Fibroblast of skin of right biceps (primary cell): Measurements from ENCODE around the gene CTAGE4.
"Not testable (repeated sequence)": the region's sequence is repeated elsewhere in the genome, so short reads cannot be mapped to it uniquely, and the experiment has no call there.

Source experiments
- DNase-seq: peaks from one replicate; pipeline ENCODE4 v3.0.0-alpha.2; 2013

Gene CTAGE4

GRCh38 chr7:144183166-144183565 is at the start of gene CTAGE4:
TSS of gene CTAGE4 (plus strand) at chr7:144183466. CDS start at chr7:144183504, 38 bp downstream.
- DNase-seq, result not testable (repeated sequence)

GRCh38 chr7:144134116-144134515 is 49.1 kb upstream of the CTAGE4 start:
- no peak for DNase-seq

- DNase-seq, result peak; percentile 2
These were observed 45.8 kb upstream of the CTAGE4 start for GRCh38 chr7:144137501-144137900.

GRCh38 chr7:144142187-144142586 is 41.1 kb upstream of the CTAGE4 start:
- DNase-seq, result no peak

GRCh38 chr7:144144426-144144825 is 38.8 kb upstream of the CTAGE4 start:
- no peak for DNase-seq

- DNase-seq, result no peak
These were observed 34.9 kb upstream of the CTAGE4 start for GRCh38 chr7:144148224-144148827.

- no peak for DNase-seq
These were observed 24.4 kb upstream of the CTAGE4 start for GRCh38 chr7:144158861-144159260.

- DNase-seq, result no peak
These were observed 18.5 kb upstream of the CTAGE4 start for GRCh38 chr7:144164784-144165183.

- DNase-seq, result peak; percentile 0
These were observed 11.5 kb upstream of the CTAGE4 start for GRCh38 chr7:144171594-144172350.

- DNase-seq, result no peak
These were observed 8.7 kb upstream of the CTAGE4 start for GRCh38 chr7:144174613-144175012.

GRCh38 chr7:144178380-144179164 is 4.7 kb upstream of the CTAGE4 start:
- DNase-seq, result peak; percentile 3

GRCh38 chr7:144179165-144179479 is 4.1 kb upstream of the CTAGE4 start:
- DNase-seq, result not testable (repeated sequence)

- not testable (repeated sequence) for DNase-seq
These were observed 4.6 kb downstream of the CTAGE4 start for GRCh38 chr7:144187848-144188247.

- DNase-seq, result not testable (repeated sequence)
These were observed 5.4 kb downstream of the CTAGE4 start for GRCh38 chr7:144188578-144189171.

- not testable (repeated sequence) for DNase-seq
These were observed 10.5 kb downstream of the CTAGE4 start for GRCh38 chr7:144193782-144194181.

GRCh38 chr7:144194453-144194852 is 11.2 kb downstream of the CTAGE4 start:
- not testable (repeated sequence) for DNase-seq

- DNase-seq, result not testable (repeated sequence)
These were observed 12.1 kb downstream of the CTAGE4 start, which contains the start of gene ARHGEF35 for GRCh38 chr7:144195212-144195872. TSS of gene ARHGEF35 (minus strand) at chr7:144195833. CDS start at chr7:144188383, 7,450 bp downstream.

GRCh38 chr7:144198934-144199333 is 15.7 kb downstream of the CTAGE4 start:
- not testable (repeated sequence) for DNase-seq

- not testable (repeated sequence) for DNase-seq
These were observed 18.7 kb downstream of the CTAGE4 start for GRCh38 chr7:144201978-144202377.

GRCh38 chr7:144203086-144203485 is 19.8 kb downstream of the CTAGE4 start:
- DNase-seq, result not testable (repeated sequence)

GRCh38 chr7:144205306-144205705 is 22.0 kb downstream of the CTAGE4 start:
- not testable (repeated sequence) for DNase-seq

GRCh38 chr7:144217200-144217599 is 33.9 kb downstream of the CTAGE4 start:
- not testable (repeated sequence) for DNase-seq
